Heart right ventricle (tissue), 16 donors: ENCODE results near the gene NMRK2. TPM values are rescaled to one million over a fixed set of nuclear protein-coding genes. Genes with fewer than 3 reads are reported as not detected.

ENCODE experiments used
- ATAC-seq, 8 donors: fragments of 200-7000 bp; cut with Tn5 transposase; one replicate each; pipeline ENCODE4 v1.9.1; 2020; ENCODE audit warnings: mild to moderate bottlenecking in 8 of 8, moderate library complexity in 8 of 8, moderate number of reproducible peaks in 1 of 8
- DNase-seq, 2 donors: peaks; one replicate each; pipeline ENCODE4 v3.0.0-alpha.2; 2020
- H3K27ac ChIP-seq, 10 donors: fragments of 200-600 bp; sonication (generic) in 2 of 10; one replicate each; pipeline versions ENCODE4 v1.5.0 to v1.8.0; 2020 to 2022; ENCODE audit warnings: mild to moderate bottlenecking in 3 of 10
- H3K27me3 ChIP-seq, 7 donors: fragments of 200-600 bp; one replicate each; pipeline ENCODE4 v1.8.0; 2021 to 2022; ENCODE audit warnings: mild to moderate bottlenecking in 2 of 7
- H3K36me3 ChIP-seq, 9 donors: fragments of 200-600 bp; sonication (generic) in 1 of 9; one replicate each; pipeline versions ENCODE4 v1.5.0 to v1.8.0; 2020 to 2022; ENCODE audit warnings: mild to moderate bottlenecking in 2 of 9
- H3K4me1 ChIP-seq, 9 donors: fragments of 200-600 bp; sonication (generic) in 1 of 9; one replicate each; pipeline versions ENCODE4 v1.5.0 to v1.8.0; 2020 to 2022; ENCODE audit warnings: mild to moderate bottlenecking in 4 of 9
- H3K4me3 ChIP-seq, 10 donors: fragments of 200-600 bp; sonication (generic) in 2 of 10; one replicate each; pipeline versions ENCODE4 v1.5.0 to v1.8.0; 2020 to 2022; ENCODE audit warnings: mild to moderate bottlenecking in 7 of 10, moderate library complexity in 2 of 10
- H3K9me3 ChIP-seq, 11 donors: fragments of 200-600 bp in 10 of 11; sonication (generic) in 2 of 11; one replicate each; pipeline versions ENCODE4 v1.5.0 to v1.8.0; 2013 to 2022; ENCODE audit warnings: mild to moderate bottlenecking in 2 of 11, control low read depth in 1 of 11, moderate library complexity in 1 of 11
- CTCF ChIP-seq, 9 donors: fragments of 200-600 bp; sonication (generic) in 2 of 9; IDR thresholded peaks; one replicate each; pipeline versions ENCODE4 v1.5.0 to v1.8.0; 2021 to 2022; ENCODE audit warnings: antibody characterized with exemption in 9 of 9, mild to moderate bottlenecking in 5 of 9, moderate library complexity in 1 of 9
- WGBS, 2 donors: extraction: QIAGEN DNeasy Blood & Tissue Kit; methylation state at CpG; one replicate each; pipeline ENCODE4 v1.1.7; 2013; ENCODE audit warnings: inconsistent platforms in 1 of 2; 5-methylcytosine and 5-hydroxymethylcytosine counted together
- intact Hi-C, 10 donors: fragments of 100-400 bp; cut with DNase I; formaldehyde crosslinking; loops; one replicate each; pipeline versions ENCODE4 v1.11.1 to v1.14.2; 2022
- polyA plus RNA-seq, 2 donors: library from polyadenylated mRNA; stranded (reverse); fragments of 200-250 nt; gene quantifications; one replicate each; pipeline ENCODE4 v1.2.3, GENCODE V29; 2013
- total RNA-seq, 10 donors: library from RNA; stranded (reverse); fragmentation: NEBNext Ultra II Directional in 3 of 10; extraction: Animal tissue kit (Norgen Biotek cat#: 25700) in 3 of 10; gene quantifications; one replicate each; pipeline versions ENCODE4 v1.2.1 to v1.2.4, GENCODE V29; 2021 to 2023
- donor health status: Arrhythmogenic right ventricular cardiomyopathy.
- donor health status: ischemic (EF 13 %, LVEDD 7.1; RV severe dilation, severe dysfunction).
- donor health status: healthy with polysubstance abuse.
- donor health status: DM: no; HTN: yes; CAD: no.
- donor health status: DM: no; HTN: no; CAD: no.
- donor health status: ischemic (EF 25% LVEDD 6.9; RV normal size, moderate dysfunction).
- donor health status: ischemic (EF 25% LVEDD 5.7; RV mildly dilated, moderate dysfunction).
- donor health status: healthy.
- donor health status: DM: yes; HTN: yes; CAD: no.
- donor health status: Ischemic cardiomyopathy.
- donor health status: ischemic (EF 35%, LVEDD 5.7; RV mildly dilated, moderate dysfunction).
- donor health status: nonischemic (EF 11% LVEDD 7.7; RV severe dilation, severe dysfunction).
- donor health status: DM: yes; HTN: yes; CAD: no.
- donor health status: PGD.
- donor health status: ischemic (EF 29% LVEDD 5.4; RV normal size, mild dysfunction).
- donor health status: nonischemic (EF 23%, LVEDD 6.1; RV moderate dilation, normal function).

NMRK2 gene
- total and polyA plus RNA-seq, 12 donors: 241 to 2,570 (median 741) TPM

GRCh38 chr19:3959766-3960131, 26.9 kb downstream of the NMRK2 start:
- 92 to 94% methylated on average over 15 of the region's 15 CpGs for WGBS, 2 donors
- no peak overlapping the region for H3K27ac ChIP-seq

GRCh38 chr19:3961007-3961406, 28.1 kb downstream of the NMRK2 start:
- H3K9me3 ChIP-seq: no peaks in the 10 kb centered on the region
- peaks cover 0 to 29% (median 8%) of the 10 kb centered on the region in 9 donors for H3K4me1 ChIP-seq
- 86 to 90% methylated on average over 24 of the region's 24 CpGs for WGBS, 2 donors
- peak overlapping the region in 8 of 10 donors; percentile 17 to 83 (median 62) for H3K27ac ChIP-seq
- intact Hi-C loops: no loop called here
- H3K36me3 ChIP-seq: peaks cover 16 to 100% (median 65%) of the 10 kb centered on the region in 9 donors
- no peak overlapping the region for H3K4me3 ChIP-seq
- H3K27me3 ChIP-seq: no peaks in the 10 kb centered on the region
- DNase-seq (no peak), ATAC-seq (peak in 1 of 8 donors; percentile 2)
- no peak for TF ChIP-seq CTCF (IDR thresholded peaks at IDR 0.05)

More at GRCh38 chr19:3959766-3960131, 26.9 kb downstream of the NMRK2 start:
- Histone ChIP-seq H3K27me3 (no peaks in the 10 kb centered on the region), H3K9me3 (no peaks in the 10 kb centered on the region), H3K4me1 (peaks cover 0 to 17% (median 4%) of the 10 kb centered on the region in 9 donors), H3K4me3 (no peak overlapping the region), H3K36me3 (peaks cover 16 to 96% (median 53%) of the 10 kb centered on the region in 9 donors)
- DNase-seq (no peak), ATAC-seq (peak in 1 of 8 donors; percentile 7)
- intact Hi-C loops: loop anchor here in 1 of 10 donors (10.0 kb wide), 1 partner anchor 195 kb away; the partner anchor contains the start of genes APBA3 and MRPL54
- no peak for TF ChIP-seq CTCF (IDR thresholded peaks at IDR 0.05)

- peaks cover 16 to 100% (median 83%) of the 10 kb centered on the region in 9 donors for H3K36me3 ChIP-seq
- DNase-seq (no peak), ATAC-seq (peak in 1 of 8 donors; percentile 0)
- 90 to 94% methylated on average over 35 of the region's 35 CpGs for WGBS, 2 donors
- H3K27ac ChIP-seq: peak overlapping the region in 3 of 10 donors; percentile 9 to 23 (median 19)
- intact Hi-C loops: no loop called here
- H3K27me3 ChIP-seq: no peaks in the 10 kb centered on the region
- no peaks in the 10 kb centered on the region for H3K9me3 ChIP-seq
- no peak overlapping the region for H3K4me3 ChIP-seq
- peaks cover 22 to 54% (median 33%) of the 10 kb centered on the region in 9 donors for H3K4me1 ChIP-seq
- no peak for TF ChIP-seq CTCF (IDR thresholded peaks at IDR 0.05)
These were observed 30.8 kb downstream of the NMRK2 start for GRCh38 chr19:3963458-3964255.

GRCh38 chr19:3964256-3965194, 31.7 kb downstream of the NMRK2 start:
- Histone ChIP-seq H3K27me3 (no peaks in the 10 kb centered on the region), H3K9me3 (no peaks in the 10 kb centered on the region), H3K36me3 (peaks cover 10 to 98% (median 74%) of the 10 kb centered on the region in 9 donors), H3K27ac (peak overlapping the region in 5 of 10 donors; percentile 4 to 99 (median 14)), H3K4me3 (no peak overlapping the region), H3K4me1 (peaks cover 29 to 62% (median 42%) of the 10 kb centered on the region in 9 donors)
- no peak for DNase-seq
- no peak for TF ChIP-seq CTCF (IDR thresholded peaks at IDR 0.05)
- ATAC-seq: no peak
- WGBS, 2 donors: 84 to 85% methylated on average over 58 to 60 of the region's 60 CpGs
- intact Hi-C loops: no loop called here
